Lower leg skin (tissue), 3 donors: ENCODE measurements around the gene SELL.

Experiments used
- CTCF ChIP-seq, 3 donors: fragments of 450-650 bp; IDR thresholded peaks; one replicate each; pipeline ENCODE4 v1.5.1; 2016; ENCODE audit warnings: antibody characterized with exemption in 3 of 3, mild to moderate bottlenecking in 3 of 3, moderate library complexity in 2 of 3
- POLR2A ChIP-seq, 2 donors: fragments of 450-650 bp; IDR thresholded peaks; one replicate each; pipeline ENCODE4 v1.6.1; 2016 to 2017; ENCODE audit warnings: antibody characterized with exemption in 2 of 2, mild to moderate bottlenecking in 1 of 2, moderate library complexity in 1 of 2

GRCh38 chr1:169753549-169753948 lies 42.1 kb upstream of the SELL start:
- TF ChIP-seq POLR2A (IDR thresholded peaks at IDR 0.05) = no peak
- TF ChIP-seq CTCF (IDR thresholded peaks at IDR 0.05) = no peak
